Thymus (tissue), 11 donors: ENCODE results near the gene PGM3. TPM values are rescaled to one million over a fixed set of nuclear protein-coding genes. Genes with fewer than 3 reads are reported as not detected.

Experiments used
- DNase-seq, 9 donors: peaks; one replicate each; pipeline ENCODE4 v3.0.0-alpha.2; 2013; ENCODE audit warnings: low spot score in 9 of 9, low read depth in 6 of 9, missing footprints in 1 of 9
- H3K27ac ChIP-seq, 2 donors: one replicate each; pipeline ENCODE4 v1.5.1; 2013; ENCODE audit warnings: control low read depth in 1 of 2, low read depth in 1 of 2, low read length in 1 of 2, mild to moderate bottlenecking in 1 of 2, moderate library complexity in 1 of 2
- H3K27me3 ChIP-seq, 2 donors: one replicate each; pipeline ENCODE4 v1.5.1; 2013; ENCODE audit warnings: low read length in 1 of 2; ENCODE audit not compliant: control insufficient read depth in 2 of 2, insufficient read depth in 1 of 2
- H3K36me3 ChIP-seq, 2 donors: one replicate each; pipeline ENCODE4 v1.5.1; 2013; ENCODE audit warnings: low read length in 1 of 2, mild to moderate bottlenecking in 1 of 2, moderate library complexity in 1 of 2; ENCODE audit not compliant: control insufficient read depth in 2 of 2, insufficient read depth in 2 of 2
- H3K4me1 ChIP-seq, 2 donors: one replicate each; pipeline ENCODE4 v1.5.1; 2013; ENCODE audit warnings: low read length in 2 of 2; ENCODE audit not compliant: control insufficient read depth in 2 of 2, insufficient read depth in 2 of 2
- H3K4me3 ChIP-seq, 2 donors: one replicate each; pipeline ENCODE4 v1.5.1; 2013; ENCODE audit warnings: low read length in 2 of 2, control low read depth in 1 of 2, mild to moderate bottlenecking in 1 of 2
- H3K9me3 ChIP-seq, 2 donors: one replicate each; pipeline ENCODE4 v1.5.1; 2013; ENCODE audit warnings: low read length in 1 of 2, mild to moderate bottlenecking in 1 of 2; ENCODE audit not compliant: control insufficient read depth in 2 of 2, insufficient read depth in 1 of 2
- WGBS: extraction: QIAGEN DNeasy Blood & Tissue Kit; methylation state at CpG from one replicate; pipeline ENCODE4 v1.1.7; 2013; 5-methylcytosine and 5-hydroxymethylcytosine counted together
- polyA plus RNA-seq: library from polyadenylated mRNA; stranded (reverse); fragments of 200-250 nt; gene quantifications from one replicate; pipeline ENCODE4 v1.2.3, GENCODE V29; 2013
- total RNA-seq: library from RNA; stranded (reverse); fragments of 120-200 nt; gene quantifications from one replicate; pipeline ENCODE4 v1.2.4, GENCODE V29; 2013
- donor health status: healthy.

Gene PGM3
- total and polyA plus RNA-seq, 2 donors, result 10.5 to 13.6 TPM

GRCh38 chr6:83168556-83168955, 24.5 kb downstream of the PGM3 start:
- 92% methylated on average over 1 of the region's 1 CpG for WGBS
- peaks cover 29 to 82% of the 10 kb centered on the region in 2 donors for H3K36me3 ChIP-seq
- H3K27ac ChIP-seq, result no peak overlapping the region

GRCh38 chr6:83167726-83168278, 25.3 kb downstream of the PGM3 start:
- Histone ChIP-seq H3K9me3 (no peaks in the 10 kb centered on the region), H3K27ac (no peak overlapping the region), H3K36me3 (peaks cover 27 to 75% of the 10 kb centered on the region in 2 donors), H3K4me3 (no peak overlapping the region), H3K27me3 (no peaks in the 10 kb centered on the region), H3K4me1 (no peaks in the 10 kb centered on the region)
- 96% methylated on average over 5 of the region's 5 CpGs for WGBS
- no peak for DNase-seq

More at GRCh38 chr6:83168556-83168955, 24.5 kb downstream of the PGM3 start:
- H3K27me3 ChIP-seq, result no peaks in the 10 kb centered on the region
- no peaks in the 10 kb centered on the region for H3K9me3 ChIP-seq
- DNase-seq, result no peak
- no peaks in the 10 kb centered on the region for H3K4me1 ChIP-seq
- H3K4me3 ChIP-seq, result no peak overlapping the region

GRCh38 chr6:83160167-83160566, 32.9 kb downstream of the PGM3 start:
- peaks cover 18 to 42% of the 10 kb centered on the region in 2 donors for H3K36me3 ChIP-seq
- H3K4me3 ChIP-seq, result no peak overlapping the region
- 96% methylated on average over 1 of the region's 1 CpG for WGBS
- no peak overlapping the region for H3K27ac ChIP-seq
- no peaks in the 10 kb centered on the region for H3K4me1 ChIP-seq
- H3K9me3 ChIP-seq, result no peaks in the 10 kb centered on the region
- DNase-seq, result no peak
- H3K27me3 ChIP-seq, result no peaks in the 10 kb centered on the region

DNA sequence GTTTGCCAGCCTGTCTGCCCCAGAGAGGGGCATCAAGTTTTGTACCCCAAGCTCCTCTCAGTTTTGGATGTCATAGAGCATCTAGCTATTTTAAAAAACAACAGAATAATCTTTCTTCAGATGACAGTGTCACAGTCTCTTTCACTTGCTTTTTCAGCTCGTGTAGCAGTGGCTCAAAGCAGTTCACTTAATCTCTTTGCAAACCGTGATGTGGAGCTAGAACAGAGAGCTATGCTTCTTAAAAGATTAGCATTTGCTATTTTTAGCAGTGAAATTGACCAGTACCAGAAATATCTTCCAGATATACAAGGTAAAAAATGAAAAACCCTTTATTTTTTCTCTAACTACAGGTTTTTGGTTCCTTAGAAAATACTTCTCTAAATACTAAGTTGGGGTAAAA, 37.3 kb downstream of the PGM3 start:
- peaks cover 20 to 44% of the 10 kb centered on the region in 2 donors for H3K36me3 ChIP-seq
- no peaks in the 10 kb centered on the region for H3K9me3 ChIP-seq
- H3K4me1 ChIP-seq, result no peaks in the 10 kb centered on the region
- no peak overlapping the region for H3K4me3 ChIP-seq
- no peak overlapping the region for H3K27ac ChIP-seq
- 93% methylated on average over 2 of the region's 2 CpGs for WGBS
- no peaks in the 10 kb centered on the region for H3K27me3 ChIP-seq
- no peak for DNase-seq

DNA sequence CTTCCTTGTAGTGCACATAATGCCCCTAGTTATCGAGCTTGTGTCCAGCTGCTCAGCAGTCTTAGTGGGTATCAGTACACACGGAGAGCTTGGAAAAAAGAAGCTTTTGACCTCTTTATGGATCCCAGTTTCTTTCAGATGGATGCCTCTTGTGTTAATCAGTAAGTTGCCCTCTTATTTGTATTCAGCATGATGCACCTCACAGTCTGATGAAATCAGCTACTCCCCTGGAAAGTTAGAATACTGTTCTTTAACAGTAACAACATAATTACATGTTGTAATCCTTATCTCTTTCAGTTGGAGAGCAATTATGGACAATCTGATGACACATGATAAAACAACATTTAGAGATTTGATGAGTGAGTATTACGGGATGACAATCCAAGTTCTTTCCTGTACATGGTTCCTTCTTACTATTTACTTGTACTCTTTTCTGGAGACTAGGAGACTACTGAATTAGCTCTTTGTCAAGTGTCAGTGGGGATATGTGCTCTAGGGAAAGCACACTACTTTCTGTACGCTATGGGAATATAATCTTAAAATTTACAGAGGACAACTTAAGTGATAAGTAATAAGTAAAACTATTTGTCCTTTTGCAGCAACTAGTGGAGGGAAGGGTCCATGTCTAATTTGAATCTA, 39.1 kb downstream of the PGM3 start:
- Histone ChIP-seq H3K27ac (no peak overlapping the region), H3K27me3 (no peaks in the 10 kb centered on the region), H3K9me3 (no peaks in the 10 kb centered on the region), H3K36me3 (peaks cover 12 to 38% of the 10 kb centered on the region in 2 donors), H3K4me1 (no peaks in the 10 kb centered on the region), H3K4me3 (no peak overlapping the region)
- over 99% methylated on average over 4 of the region's 4 CpGs for WGBS
- DNase-seq, result no peak

DNA sequence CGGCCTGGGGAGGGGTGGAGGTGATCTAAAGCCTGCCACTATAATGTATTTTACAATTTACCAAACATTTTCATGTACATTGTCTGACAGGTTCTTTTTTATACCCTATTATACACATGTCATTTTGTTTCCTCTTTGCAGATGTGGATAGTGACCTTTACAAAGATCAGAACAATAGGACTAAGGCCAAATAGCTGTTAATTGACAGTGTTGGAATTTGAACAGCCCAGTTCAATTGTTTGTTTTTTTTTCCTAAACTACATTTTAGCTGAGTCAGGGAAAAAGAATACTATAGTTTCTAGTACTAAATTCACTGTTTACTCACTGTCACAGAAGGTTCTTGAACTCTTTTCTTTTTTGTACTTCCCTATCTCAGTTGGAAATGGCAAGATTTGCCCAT, 40.2 kb downstream of the PGM3 start:
- H3K36me3 ChIP-seq, result peaks cover 12 to 34% of the 10 kb centered on the region in 2 donors
- WGBS, result 94% methylated on average over 1 of the region's 1 CpG

DNA sequence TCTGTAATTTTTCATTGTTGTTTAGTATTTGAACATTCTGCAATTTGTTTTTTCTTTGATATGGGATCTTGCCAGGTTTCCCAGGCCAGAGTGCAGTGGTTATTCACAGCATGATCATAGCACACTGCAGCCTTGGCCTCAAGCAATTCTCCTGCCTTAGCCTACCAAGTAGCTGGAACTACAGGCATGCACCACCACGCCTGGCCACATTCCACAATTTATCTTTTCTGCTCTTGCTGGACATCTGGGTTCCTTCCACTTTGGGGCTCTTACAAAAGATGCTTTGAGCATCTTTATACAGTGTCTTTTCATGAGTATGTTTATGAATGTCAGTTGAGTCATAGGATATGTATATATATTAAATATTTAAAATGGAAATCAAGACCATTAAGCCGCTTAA, 42.0 kb downstream of the PGM3 start:
- DNase-seq, result no peak
- Histone ChIP-seq H3K4me3 (no peak overlapping the region), H3K36me3 (peaks cover 8 to 26% of the 10 kb centered on the region in 2 donors), H3K9me3 (no peaks in the 10 kb centered on the region), H3K27me3 (no peaks in the 10 kb centered on the region), H3K27ac (no peak overlapping the region), H3K4me1 (no peaks in the 10 kb centered on the region)
- 98% methylated on average over 2 of the region's 2 CpGs for WGBS

More for the DNA sequence above, 40.2 kb downstream of the PGM3 start:
- Histone ChIP-seq H3K27ac (no peak overlapping the region), H3K4me1 (no peaks in the 10 kb centered on the region), H3K27me3 (no peaks in the 10 kb centered on the region), H3K9me3 (no peaks in the 10 kb centered on the region), H3K4me3 (no peak overlapping the region)
- no peak for DNase-seq

GRCh38 chr6:83138758-83139157, 54.3 kb downstream of the PGM3 start:
- 97% methylated on average over 3 of the region's 3 CpGs for WGBS
- peaks cover 8 to 42% of the 10 kb centered on the region in 2 donors for H3K36me3 ChIP-seq

DNA sequence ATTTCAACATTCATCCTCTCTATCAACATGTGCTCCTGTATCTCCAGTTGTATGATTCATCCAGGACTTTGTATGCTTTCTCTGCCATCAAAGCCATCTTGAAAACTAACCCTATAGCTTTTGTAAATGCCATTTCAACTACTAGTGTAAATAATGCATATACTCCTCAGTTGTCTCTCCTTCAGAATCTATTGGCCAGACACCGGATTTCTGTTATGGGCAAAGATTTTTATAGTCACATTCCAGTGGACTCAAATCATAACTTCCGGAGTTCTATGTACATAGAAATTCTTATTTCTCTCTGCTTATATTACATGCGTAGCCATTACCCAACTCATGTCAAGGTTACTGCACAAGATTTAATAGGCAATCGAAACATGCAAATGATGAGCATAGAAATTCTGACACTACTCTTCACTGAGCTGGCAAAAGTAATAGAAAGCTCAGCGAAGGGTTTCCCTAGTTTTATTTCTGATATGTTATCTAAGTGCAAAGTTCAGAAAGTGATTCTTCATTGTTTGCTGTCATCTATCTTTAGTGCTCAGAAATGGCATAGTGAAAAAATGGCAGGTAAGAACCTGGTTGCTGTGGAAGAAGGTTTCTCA, 54.8 kb downstream of the PGM3 start:
- no peak overlapping the region for H3K4me3 ChIP-seq
- H3K27me3 ChIP-seq, result no peaks in the 10 kb centered on the region
- no peaks in the 10 kb centered on the region for H3K4me1 ChIP-seq
- no peak for DNase-seq
- no peak overlapping the region for H3K27ac ChIP-seq
- 97% methylated on average over 5 of the region's 5 CpGs for WGBS
- no peaks in the 10 kb centered on the region for H3K9me3 ChIP-seq
- H3K36me3 ChIP-seq, result peaks cover 8 to 40% of the 10 kb centered on the region in 2 donors

More at GRCh38 chr6:83138758-83139157, 54.3 kb downstream of the PGM3 start:
- Histone ChIP-seq H3K4me1 (no peaks in the 10 kb centered on the region), H3K27ac (no peak overlapping the region), H3K4me3 (no peak overlapping the region), H3K9me3 (no peaks in the 10 kb centered on the region), H3K27me3 (no peaks in the 10 kb centered on the region)
- DNase-seq, result no peak
